C1 segment of cervical spinal cord (tissue), 14 donors: ENCODE measurements around the gene TGFBR2.
"Not testable (repeated sequence)": the region's sequence is repeated elsewhere in the genome, so short reads cannot be mapped to it uniquely, and the experiment has no call there.

Source experiments
- DNase-seq, 14 donors: peaks; one replicate each; lab custom pipeline; 2025; lab: John Stamatoyannopoulos, UW

Gene TGFBR2

DNA sequence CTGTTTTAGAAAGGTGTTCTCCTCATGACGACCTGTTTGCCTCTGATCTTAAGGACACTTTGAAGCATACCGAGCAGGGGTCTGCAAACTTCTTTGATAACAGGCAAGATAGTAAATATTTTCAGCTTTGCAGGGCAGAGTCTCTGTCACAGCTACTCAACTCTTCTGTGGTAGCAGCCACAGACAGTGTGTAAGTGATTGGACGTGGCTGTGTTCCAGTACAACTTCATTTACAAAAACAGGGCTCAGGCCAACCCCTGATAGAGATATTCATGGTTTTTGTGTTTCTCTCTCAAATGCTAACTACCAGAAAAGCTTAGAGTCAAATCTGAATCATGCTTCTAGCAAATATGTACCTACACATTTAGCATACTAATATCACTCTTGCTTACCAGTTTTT, 51.5 kb downstream of the TGFBR2 start:
- no peak for DNase-seq

DNA sequence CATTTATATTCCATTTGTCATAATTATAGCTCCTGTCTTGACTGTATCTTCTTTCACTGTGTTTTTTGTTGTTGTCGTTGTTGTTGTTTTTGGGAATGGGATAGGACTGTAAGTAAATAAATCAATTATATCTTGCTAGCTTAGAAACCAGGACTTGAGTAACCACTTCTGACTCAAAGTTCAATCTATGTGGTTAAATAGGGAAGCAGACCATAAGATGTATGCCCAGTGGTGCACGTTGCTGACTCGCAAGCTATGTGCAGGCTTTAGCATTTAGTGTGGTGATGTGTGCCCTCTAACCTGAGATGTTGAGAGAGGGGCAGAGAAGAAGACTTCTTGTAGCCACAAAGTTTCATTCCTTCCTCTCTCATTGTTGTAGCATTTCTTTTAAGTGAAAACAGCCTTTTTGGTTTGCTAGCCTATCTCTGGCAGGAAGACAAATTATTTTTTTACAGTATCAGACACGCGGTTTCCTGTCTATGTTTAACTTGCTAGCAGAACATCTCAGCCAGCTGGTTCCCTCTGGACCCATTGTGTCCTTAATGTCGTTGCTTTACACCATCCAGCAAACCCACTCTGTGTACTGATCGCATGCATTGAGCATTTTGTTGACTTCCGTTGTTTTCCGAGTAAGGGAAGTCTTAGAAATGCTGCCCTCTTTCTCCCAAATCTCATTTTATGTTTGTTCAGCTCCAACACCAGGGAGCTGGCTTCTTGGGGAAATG, 52.1 kb downstream of the TGFBR2 start:
- no peak for DNase-seq

DNA sequence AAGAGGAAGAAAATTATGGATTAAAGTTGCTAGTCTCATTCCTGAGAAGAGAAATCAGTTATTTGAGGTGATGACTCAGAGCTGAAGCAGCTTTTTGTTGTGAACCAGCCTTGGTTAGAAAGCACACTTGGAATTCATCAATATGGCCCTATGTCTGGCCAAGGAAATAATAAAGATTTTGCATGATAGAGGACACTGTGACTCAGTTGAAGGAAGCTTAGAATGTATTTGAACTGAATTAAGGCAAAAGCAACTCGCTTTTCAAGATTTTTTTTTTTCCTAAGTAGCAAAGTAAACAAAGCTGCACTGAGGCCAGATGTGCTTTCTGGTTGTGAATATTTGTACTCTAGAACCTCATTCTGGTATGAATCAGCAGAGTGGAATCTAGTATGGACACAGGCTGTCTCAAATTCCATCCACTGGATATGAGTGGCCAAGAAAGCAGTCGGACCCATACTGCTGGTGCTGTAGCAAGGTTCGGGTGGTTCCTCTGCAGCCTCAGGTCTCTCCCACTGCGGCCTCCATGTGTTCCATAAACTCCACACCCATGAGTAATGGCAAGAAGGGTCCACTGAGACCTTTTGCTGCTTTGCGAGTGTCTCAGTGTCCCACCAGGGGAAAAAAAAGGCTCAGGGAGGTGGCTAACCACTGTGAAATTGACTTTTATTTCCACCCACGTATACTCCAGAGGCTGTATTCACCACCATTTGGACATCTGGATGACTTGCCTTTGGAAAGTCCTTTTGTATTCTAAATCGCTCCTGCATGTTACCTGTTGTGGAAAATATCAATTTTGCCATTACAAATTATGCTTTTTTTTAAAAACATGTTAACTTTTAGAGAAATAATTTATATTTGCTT, 53.1 kb downstream of the TGFBR2 start:
- DNase-seq = no peak

DNA sequence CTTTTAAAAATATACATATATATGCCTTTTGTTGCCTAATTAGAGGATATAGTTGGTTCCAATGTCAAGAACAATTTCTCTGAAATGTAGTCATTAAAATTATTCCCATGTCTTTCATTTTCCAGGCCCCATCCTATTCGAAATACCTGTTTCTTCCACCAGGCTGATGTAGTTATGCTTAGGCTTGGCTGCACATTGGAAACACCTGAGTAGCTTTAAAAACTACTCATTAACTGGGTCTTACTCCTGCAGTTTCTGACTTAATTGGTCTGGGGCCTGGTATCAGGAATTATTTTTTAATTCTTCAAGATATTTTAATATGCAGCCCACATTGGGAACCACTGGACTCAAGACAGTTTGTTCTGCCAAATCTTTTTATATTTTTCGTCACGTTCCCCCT, 53.7 kb downstream of the TGFBR2 start:
- no peak for DNase-seq

DNA sequence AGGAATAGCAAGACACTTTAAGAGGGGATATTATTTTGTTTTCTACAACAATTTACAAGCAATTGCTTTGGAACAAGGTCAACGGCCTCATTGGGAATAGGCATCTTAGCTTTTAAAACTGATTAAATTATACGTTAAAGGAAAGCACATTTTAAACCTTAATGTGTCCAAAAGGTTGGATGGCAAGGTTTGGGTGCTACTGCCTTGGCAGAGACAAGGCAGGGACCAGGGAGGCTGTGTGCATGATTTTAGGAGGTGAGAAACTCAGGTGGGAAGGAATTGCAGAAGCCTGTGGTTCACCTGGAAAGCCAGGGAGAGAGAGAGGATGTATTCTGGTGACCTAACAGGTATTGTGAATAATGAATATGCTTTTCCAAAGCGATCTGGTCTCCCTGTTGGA, 54.3 kb downstream of the TGFBR2 start:
- DNase-seq = no peak

DNA sequence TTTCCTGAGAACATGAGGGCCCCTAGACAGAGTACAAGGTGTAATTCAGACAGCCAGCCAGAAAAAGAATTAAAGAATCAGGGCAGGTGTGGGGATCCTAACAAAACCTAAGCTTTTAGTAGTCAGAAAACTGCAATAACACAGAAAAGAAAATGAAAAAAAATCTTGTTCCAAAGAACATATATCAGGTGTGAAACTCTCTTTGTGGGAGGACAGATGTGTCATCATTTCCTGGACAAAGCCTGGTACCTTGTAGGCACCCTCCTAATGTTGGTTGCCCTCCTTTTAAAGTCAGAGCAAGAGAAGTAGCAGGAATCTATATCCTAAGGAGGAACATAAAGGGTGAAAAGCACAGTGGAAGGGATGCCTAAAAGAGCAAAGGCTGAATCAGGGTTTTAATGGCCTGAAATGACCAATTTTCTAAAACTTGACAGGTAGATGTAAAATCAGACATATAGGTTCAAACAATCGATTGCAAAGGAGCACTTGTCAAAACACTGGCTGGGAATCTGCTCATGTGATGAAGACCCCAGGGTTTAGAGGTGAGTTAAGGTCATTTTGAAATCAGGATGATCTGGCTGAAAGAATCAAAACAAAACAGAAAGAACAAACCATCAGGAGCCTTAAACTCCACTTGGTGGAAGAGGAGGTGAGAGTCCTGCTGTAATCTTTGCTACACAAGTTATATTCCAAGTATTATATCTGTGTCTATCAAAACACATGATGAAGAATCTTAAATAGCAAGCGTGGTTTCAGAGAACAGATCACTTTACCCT, 54.9 kb downstream of the TGFBR2 start:
- DNase-seq = no peak

DNA sequence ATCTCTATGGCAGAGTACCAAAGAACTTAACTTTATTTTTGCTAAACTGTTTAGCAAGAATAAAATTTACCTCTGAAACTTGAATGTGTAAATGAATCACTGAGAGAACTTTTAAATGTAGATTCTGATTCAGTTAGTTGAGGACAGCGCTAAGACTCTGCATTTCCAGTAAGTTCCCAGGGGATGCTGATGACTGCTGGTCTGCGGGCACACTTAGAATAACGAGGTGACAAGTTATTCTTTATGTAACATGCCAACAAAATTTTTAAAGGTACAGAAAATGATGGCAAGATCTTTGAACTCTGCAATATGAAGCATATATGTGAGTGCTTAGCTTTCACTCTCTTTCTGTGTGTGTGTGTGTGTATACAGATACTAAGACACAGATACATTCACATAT, 56.4 kb downstream of the TGFBR2 start:
- no peak for DNase-seq

DNA sequence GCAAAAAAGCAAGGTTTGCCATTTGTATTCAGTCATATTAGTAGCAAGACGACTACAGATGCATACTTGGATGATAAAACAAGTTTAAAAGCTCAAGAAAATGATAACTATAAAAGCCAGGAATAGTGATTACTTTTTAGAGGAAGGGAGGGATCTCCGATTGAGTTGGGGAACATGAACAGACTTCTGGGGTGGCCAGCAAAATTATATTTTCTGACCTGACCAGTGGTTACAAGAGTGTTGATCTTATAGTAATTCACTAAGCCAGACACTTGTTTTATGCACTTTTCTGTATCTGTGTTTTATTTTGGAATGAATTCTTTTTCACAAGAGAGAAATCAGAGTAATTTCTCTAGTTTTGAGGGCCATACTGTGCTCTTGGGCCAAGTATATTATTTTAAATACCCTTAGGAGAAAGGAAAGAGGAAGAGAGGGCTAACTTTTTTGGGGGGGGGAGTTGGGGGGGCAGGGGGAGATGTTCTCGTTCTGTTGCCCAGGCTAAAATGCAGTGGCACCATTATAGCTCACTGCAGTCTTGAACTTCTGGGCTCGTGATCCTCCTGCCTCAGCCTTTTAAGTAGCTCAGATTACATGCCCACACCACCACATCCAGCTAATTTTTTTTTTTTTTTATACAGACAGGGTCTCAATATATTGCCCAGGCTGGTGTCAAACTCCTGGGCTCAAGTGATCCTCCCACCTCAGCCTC, 57.3 kb downstream of the TGFBR2 start:
- DNase-seq = no peak

DNA sequence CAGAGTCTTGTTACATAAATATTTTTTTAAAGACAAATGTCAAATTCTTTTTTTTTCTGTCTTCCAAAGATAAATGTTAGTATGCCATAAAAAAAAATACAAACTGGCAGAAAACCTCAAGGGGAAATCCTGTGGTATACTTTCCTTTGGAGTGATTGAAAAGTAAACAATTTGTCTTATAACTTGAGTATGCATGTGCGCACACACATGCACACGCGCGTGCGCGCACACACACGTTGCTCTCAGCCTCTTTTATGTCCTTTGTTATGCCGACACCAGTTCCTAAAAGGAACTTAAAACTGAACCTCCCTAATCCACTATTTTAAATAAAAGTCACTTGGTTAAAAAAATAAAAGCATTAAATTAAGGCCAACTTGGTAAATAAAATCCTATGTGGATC, 58.1 kb downstream of the TGFBR2 start:
- no peak for DNase-seq

DNA sequence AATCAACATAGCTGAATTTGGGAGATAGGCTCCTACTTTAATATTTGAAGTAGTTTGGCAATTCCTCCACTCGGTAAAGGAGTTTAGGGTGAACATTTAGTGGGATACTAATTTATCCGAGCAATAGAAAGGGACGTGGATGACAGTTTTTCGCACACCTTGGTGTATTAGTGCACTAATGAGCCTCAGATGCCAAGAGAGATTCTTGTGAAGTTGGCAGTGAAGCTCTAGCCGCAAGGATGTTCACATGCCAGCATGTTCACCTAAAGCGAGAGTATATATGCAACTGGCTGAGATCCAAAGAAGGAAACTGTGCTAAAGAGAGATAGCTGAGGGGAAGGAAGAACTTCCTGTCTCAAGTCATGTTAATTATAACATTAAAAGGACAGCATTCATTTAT, 58.5 kb downstream of the TGFBR2 start:
- DNase-seq = no peak

DNA sequence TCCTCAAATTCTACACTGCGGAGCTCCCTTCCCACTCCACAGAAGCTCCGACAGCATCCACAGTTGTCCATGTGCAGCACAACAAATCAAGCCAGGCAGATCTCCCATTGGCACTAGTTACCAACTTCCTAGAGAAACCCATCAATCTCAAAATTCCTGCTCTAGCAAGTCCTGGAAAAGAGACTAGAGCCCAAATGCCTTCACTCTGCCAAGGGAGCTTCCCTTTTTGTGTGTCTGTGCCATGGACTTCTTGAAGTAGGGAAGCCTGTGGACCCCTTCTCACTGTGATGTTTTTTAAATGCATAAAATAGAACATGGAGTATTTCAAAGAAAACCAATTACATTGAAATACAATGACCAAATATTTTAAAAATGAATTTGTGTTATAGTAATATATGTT, 59.1 kb downstream of the TGFBR2 start:
- DNase-seq = no peak

DNA sequence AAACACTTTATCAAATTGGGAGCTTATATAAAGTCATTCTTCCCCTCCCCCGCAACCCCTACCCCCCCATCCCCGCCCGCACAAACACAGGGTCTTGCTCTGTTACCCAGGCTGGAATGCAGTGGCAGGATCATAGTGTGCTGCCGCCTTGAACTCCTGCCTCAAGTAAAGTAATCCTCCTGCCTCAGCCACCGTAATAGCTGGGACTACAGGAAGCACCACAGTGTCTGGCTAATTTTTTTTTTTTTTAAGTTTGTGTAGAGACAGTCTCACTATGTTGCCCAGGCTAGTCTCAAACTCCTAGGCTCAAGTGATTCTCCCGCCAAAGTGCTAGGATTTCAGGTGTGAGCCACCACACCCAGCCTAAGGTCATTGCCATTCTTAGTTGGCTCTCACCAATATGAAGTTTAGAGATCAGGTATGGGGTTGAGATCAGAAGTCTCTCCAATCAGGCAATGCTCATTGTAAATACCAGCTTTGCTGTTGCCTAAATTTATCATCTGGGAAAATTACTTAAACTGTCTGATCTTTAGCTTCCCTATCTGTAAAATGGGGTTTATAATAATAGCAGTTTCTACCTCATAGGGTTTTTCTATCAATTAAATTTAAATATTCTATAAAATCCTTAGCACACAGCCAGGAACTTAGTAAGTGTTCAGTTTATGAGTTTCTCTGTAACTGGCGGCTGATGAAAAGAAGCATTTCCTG, 60.3 kb downstream of the TGFBR2 start:
- no peak for DNase-seq

DNA sequence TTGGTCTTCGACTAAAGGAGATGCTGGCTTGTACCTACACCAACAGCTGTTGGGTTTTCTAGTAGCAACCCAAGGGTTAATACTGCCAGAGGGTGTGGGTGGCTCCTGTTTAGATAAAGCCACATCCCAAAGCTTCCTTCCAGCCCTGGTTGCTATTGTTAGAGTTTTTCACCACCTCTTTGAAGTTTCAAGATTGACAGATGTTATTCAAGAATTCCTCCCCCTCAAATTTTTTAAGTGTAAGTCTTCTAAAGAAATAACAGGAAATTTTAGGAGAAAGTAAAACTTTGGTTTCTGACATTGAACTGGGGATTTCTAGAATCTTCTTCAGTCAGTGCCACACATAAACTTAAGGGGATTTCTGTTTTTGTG, 60.9 kb downstream of the TGFBR2 start:
- DNase-seq = no peak

DNA sequence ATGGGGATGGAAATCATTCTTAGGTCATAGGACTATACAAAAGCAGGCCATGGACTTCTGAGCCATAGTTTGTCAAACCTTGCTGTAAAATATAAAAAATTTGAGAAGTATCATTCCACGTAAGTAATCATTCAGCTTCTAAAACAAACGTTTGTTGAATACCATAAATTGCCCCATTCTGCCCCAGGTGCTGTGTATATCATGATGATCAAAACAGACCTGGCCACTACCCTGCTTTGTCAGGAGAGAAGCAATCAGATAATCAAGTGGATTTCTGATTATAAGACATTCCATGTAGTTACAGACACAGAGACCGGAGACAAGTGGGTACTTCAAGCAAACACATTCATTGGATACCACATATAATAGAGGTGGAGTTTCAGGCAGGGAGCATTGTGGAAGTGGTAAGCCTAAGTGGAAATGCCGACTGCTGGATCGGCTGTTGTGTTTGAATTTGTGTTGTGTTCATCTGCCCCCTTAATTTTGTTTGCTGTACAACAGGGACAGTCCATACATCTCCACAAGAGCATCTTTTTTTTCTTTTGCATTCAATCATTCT, 61.7 kb downstream of the TGFBR2 start:
- no peak for DNase-seq

DNA sequence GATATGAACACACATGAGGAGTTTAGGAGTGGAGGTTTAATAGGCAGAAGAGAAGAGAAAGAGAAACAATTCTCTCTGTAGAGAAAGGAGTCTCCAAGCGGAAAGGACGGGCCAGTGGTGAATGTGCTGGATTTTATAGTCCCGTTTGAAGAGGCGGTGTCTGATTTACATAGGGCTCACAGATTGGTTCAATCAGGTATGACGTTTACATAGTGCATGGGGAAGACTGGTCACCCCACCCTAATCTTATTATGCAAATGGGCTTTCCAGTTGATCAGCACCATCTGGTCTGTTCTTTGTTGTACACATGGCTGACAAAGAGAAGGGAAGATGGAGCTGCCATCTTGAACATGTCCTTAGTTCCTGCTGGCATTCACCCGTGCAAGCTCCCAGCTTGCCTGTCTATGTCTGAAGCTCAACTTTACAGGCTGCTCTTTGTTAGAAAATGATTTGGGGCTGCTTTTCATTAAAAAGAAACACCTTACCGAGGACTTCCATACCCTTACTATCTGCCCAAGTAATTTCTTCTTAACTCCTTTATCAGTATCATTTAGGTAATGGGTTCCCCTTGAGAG, 63.0 kb downstream of the TGFBR2 start:
- not testable (repeated sequence) for DNase-seq

DNA sequence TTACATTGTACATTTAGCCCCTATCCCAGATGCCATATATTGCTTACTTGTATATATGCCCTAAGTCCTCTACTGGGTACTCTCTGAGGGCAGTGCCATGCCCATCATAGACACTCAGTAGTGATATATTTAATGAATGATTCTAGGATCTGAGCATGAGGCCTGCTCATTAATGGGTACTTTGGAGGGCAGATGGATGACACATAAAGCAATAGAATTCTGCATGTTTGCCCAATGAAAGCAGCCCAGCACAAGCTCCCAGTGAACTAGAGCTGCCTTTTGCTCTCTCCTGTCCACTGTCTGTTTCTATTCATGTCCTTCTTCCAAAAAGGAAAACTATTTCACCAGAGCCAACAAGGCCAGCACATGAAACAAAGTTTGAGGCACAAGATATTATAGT, 63.9 kb downstream of the TGFBR2 start:
- no peak for DNase-seq

DNA sequence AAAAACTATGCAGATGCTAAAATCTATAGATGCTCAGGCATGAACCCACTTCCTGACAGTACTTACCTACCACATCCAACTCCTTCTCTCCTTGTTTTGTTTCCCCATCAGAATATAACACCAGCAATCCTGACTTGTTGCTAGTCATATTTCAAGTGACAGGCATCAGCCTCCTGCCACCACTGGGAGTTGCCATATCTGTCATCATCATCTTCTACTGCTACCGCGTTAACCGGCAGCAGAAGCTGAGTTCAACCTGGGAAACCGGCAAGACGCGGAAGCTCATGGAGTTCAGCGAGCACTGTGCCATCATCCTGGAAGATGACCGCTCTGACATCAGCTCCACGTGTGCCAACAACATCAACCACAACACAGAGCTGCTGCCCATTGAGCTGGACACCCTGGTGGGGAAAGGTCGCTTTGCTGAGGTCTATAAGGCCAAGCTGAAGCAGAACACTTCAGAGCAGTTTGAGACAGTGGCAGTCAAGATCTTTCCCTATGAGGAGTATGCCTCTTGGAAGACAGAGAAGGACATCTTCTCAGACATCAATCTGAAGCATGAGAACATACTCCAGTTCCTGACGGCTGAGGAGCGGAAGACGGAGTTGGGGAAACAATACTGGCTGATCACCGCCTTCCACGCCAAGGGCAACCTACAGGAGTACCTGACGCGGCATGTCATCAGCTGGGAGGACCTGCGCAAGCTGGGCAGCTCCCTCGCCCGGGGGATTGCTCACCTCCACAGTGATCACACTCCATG, 65.3 kb downstream of the TGFBR2 start:
- DNase-seq = no peak

DNA sequence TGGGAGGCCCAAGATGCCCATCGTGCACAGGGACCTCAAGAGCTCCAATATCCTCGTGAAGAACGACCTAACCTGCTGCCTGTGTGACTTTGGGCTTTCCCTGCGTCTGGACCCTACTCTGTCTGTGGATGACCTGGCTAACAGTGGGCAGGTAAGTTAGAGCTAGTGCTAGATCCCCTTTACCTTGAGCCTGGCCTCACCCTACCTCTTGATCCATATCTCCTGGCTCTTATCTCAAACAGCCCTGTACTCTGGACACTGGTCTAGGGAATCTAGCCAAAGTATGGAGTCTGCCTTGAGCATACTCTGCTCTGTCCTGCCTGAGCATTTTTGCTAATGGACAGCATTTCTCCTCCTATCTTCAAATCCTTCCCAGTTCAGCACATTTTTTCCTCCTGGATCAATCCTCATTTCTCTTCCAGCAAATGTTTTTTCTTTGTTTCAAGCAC, 65.9 kb downstream of the TGFBR2 start:
- DNase-seq = no peak

DNA sequence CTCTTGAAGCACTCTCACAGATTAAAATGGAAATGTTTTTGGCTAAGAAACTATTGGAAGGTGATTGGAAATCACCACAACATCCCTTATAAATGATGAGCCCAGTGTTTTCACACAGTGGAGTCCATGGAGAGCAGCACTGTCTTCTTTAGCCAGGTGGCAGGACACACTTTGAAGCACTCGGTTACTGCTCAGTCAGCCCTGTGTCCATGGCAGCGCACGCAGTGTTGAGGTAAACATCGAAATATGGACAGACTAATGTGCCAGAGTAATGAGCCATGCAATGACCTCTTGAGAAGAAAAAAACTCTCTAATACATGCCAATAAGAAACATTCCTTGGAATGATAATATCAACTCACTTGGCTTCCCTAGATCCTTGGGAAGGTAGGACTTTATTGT, 66.6 kb downstream of the TGFBR2 start:
- no peak for DNase-seq
